CD4-positive, CD25-positive, alpha-beta regulatory T cell (primary cell): ENCODE data around the gene RPS6KA2. TPM values are rescaled to one million over a fixed set of nuclear protein-coding genes. Genes with fewer than 3 reads are reported as not detected.
A peak's percentile ranks its signal among the peaks of the same experiment; 100 is the strongest.

ENCODE experiments used
- ATAC-seq, 2 donors: fragments of 150-1000 bp; cut with Tn5 transposase; one replicate each; pipeline ENCODE4 v1.10.0; 2021; ENCODE audit warnings: low read depth in 2 of 2, moderate number of reproducible peaks in 2 of 2, moderate library complexity in 1 of 2
- DNase-seq, 3 donors: peaks; one replicate each; pipeline versions ENCODE4 v3.0.0 to v3.0.0-alpha.2; 2012 to 2022; ENCODE audit warnings: mixed read lengths in 1 of 3
- H3K27ac ChIP-seq: one replicate; pipeline ENCODE4 v1.7.0; 2013; ENCODE audit warnings: mild to moderate bottlenecking, low read length; ENCODE audit not compliant: insufficient read depth, poor library complexity, severe bottlenecking
- H3K27me3 ChIP-seq: one replicate; pipeline ENCODE4 v1.7.0; 2013; ENCODE audit warnings: low read length; ENCODE audit not compliant: control insufficient read depth, insufficient read depth
- H3K36me3 ChIP-seq: one replicate; pipeline ENCODE4 v1.7.0; 2013; ENCODE audit warnings: mild to moderate bottlenecking, low read length, moderate library complexity; ENCODE audit not compliant: control insufficient read depth, insufficient read depth
- H3K4me1 ChIP-seq: 2 replicates; pipeline ENCODE4 v1.7.0; 2013; ENCODE audit warnings: mild to moderate bottlenecking, low read length; ENCODE audit not compliant: insufficient read depth, control insufficient read depth, poor library complexity, severe bottlenecking
- H3K4me3 ChIP-seq: one replicate; pipeline ENCODE4 v1.7.0; 2013; ENCODE audit warnings: low read depth, mild to moderate bottlenecking, low read length, moderate library complexity
- H3K9me3 ChIP-seq, 2 experiments: 1 replicate in 1 of 2; 2 replicates in 1 of 2; pipeline ENCODE4 v1.7.0; 2013; ENCODE audit warnings: low read length in 2 of 2, mild to moderate bottlenecking in 1 of 2, moderate library complexity in 1 of 2; ENCODE audit not compliant: control insufficient read depth in 2 of 2
- H3K27ac Mint-ChIP-seq, 3 donors: one replicate each; pipeline ENCODE4 v1.8.0; 2020 to 2022; ENCODE audit warnings: mild to moderate bottlenecking in 3 of 3, mixed read lengths in 3 of 3, moderate library complexity in 2 of 3
- H3K27me3 Mint-ChIP-seq: one replicate; pipeline ENCODE4 v1.8.0; 2022; ENCODE audit warnings: mild to moderate bottlenecking, mixed read lengths
- H3K36me3 Mint-ChIP-seq: one replicate; pipeline ENCODE4 v1.8.0; 2020; ENCODE audit warnings: mixed read lengths
- H3K4me1 Mint-ChIP-seq, 4 donors: one replicate each; pipeline ENCODE4 v1.8.0; 2020 to 2022; ENCODE audit warnings: mixed read lengths in 4 of 4, mild to moderate bottlenecking in 1 of 4
- H3K4me3 Mint-ChIP-seq, 4 donors: one replicate each; pipeline ENCODE4 v1.8.0; 2020 to 2022; ENCODE audit warnings: mild to moderate bottlenecking in 4 of 4, mixed read lengths in 4 of 4, moderate library complexity in 3 of 4
- H3K9me3 Mint-ChIP-seq, 7 donors: one replicate each; pipeline ENCODE4 v1.8.0; 2020 to 2022; ENCODE audit warnings: mixed read lengths in 7 of 7, mild to moderate bottlenecking in 3 of 7, moderate library complexity in 2 of 7
- polyA plus RNA-seq, 4 donors: library from polyadenylated mRNA; unstranded; fragments of 300-500 nt; fragmentation: Illumina TruSeq; gene quantifications; one replicate each; pipeline ENCODE4 v1.2.3, GENCODE V29; 2021
- total RNA-seq: library from RNA; stranded (reverse); gene quantifications from one replicate; pipeline ENCODE4 v1.2.3, GENCODE V29; 2022

The RPS6KA2 gene
- total and polyA plus RNA-seq, 5 donors from 2014 or later: 3.3 to 7.4 (median 5.2) TPM

DNA sequence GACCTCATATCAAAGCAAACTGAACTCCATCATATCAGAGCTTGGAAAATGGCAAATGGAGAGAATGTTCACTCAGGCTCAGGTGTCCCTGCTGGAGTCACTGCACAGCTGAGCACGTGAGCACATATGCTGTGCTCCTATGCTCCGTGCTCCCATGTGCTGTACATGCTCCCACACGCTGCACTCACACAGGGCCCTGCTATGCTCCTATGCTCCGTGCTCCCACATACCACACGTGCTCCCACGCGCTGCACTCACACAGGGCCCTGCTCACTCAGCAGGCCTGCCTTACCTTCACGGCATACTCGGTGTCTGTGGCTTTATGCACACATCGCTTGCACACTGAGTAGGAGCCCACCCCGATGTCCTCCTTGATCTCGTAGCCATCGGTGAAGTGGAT lies 178.6 kb downstream of the RPS6KA2 start:
- Histone ChIP-seq H3K9me3 (no peaks in the 10 kb centered on the region), H3K4me1 (no peaks in the 10 kb centered on the region), H3K4me3 (no peak overlapping the region), H3K27me3 (no peaks in the 10 kb centered on the region), H3K27ac (no peak overlapping the region), H3K36me3 (no peaks in the 10 kb centered on the region)
- peaks cover 0 to 4% (median 1%) of the 10 kb centered on the region in 4 donors for H3K4me1 Mint-ChIP-seq
- peaks cover 16% of the 10 kb centered on the region for H3K36me3 Mint-ChIP-seq
- H3K27ac Mint-ChIP-seq: peak overlapping the region in 1 of 3 donors; percentile 32
- peaks cover 0 to 3% (median 0%) of the 10 kb centered on the region in 7 donors for H3K9me3 Mint-ChIP-seq
- no peak overlapping the region for H3K4me3 Mint-ChIP-seq
- DNase-seq (no peak), ATAC-seq (no peak)
- peaks cover 7% of the 10 kb centered on the region for H3K27me3 Mint-ChIP-seq

DNA sequence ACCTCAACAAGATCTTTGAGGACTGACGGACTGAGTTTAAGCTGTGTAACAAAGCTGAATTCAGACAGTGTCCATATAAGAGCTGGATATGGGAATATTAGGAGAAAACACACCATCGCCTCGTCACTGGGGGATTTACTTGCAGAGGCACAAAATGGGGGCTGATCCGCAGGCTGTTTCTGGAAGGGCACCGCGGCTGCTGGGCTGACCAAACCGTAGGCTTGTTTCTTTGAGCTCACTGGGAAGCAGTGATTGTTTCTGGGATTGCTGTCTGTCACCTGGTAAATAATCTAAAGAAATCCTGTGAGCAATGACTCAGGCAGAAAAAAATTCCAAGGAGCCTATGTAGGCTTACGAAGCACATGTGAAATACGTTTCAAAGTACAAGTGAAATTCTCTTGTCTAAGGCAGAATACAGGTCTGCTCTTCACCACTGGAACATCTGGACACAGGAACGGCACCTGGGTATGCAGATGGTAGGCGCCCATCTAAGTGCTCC lies 180.4 kb downstream of the RPS6KA2 start:
- Histone ChIP-seq H3K9me3 (no peaks in the 10 kb centered on the region), H3K36me3 (no peaks in the 10 kb centered on the region), H3K27ac (no peak overlapping the region), H3K27me3 (no peaks in the 10 kb centered on the region), H3K4me3 (no peak overlapping the region), H3K4me1 (no peaks in the 10 kb centered on the region)
- Mint-ChIP-seq H3K27ac (no peak overlapping the region), H3K4me1 (no peaks in the 10 kb centered on the region), H3K27me3 (peaks cover 5% of the 10 kb centered on the region), H3K36me3 (peaks cover 22% of the 10 kb centered on the region), H3K4me3 (no peak overlapping the region), H3K9me3 (peaks cover 0 to 2% (median 0%) of the 10 kb centered on the region in 7 donors)
- DNase-seq (no peak), ATAC-seq (no peak)

DNA sequence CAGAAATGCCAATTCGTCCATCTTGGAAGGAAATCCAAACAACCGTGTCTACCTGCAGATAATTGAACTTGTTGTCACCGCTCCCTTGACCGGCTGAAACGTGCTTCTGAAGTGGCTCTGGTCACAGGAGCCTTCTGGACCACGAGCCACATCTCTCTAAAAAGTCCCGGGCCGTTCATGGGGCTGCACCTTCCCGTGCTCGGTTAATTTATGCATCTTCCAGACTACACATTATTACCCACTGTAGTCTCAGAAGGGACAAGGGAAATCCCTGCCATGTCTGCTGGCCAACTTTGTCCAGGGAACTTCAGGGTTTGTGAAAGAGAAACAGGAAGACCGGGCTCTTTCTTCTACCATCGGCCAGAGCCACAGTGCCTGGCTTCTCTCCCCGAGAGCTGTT lies 180.9 kb downstream of the RPS6KA2 start:
- Mint-ChIP-seq H3K27me3 (peaks cover under 1% of the 10 kb centered on the region), H3K4me1 (peaks cover 0 to 2% (median 0%) of the 10 kb centered on the region in 4 donors), H3K27ac (no peak overlapping the region), H3K4me3 (no peak overlapping the region), H3K36me3 (peaks cover 22% of the 10 kb centered on the region), H3K9me3 (peaks cover 0 to under 1% (median 0%) of the 10 kb centered on the region in 7 donors)
- Histone ChIP-seq H3K36me3 (no peaks in the 10 kb centered on the region), H3K27ac (no peak overlapping the region), H3K27me3 (no peaks in the 10 kb centered on the region), H3K4me1 (no peaks in the 10 kb centered on the region), H3K9me3 (no peaks in the 10 kb centered on the region), H3K4me3 (no peak overlapping the region)
- ATAC-seq (no peak), DNase-seq (no peak)

DNA sequence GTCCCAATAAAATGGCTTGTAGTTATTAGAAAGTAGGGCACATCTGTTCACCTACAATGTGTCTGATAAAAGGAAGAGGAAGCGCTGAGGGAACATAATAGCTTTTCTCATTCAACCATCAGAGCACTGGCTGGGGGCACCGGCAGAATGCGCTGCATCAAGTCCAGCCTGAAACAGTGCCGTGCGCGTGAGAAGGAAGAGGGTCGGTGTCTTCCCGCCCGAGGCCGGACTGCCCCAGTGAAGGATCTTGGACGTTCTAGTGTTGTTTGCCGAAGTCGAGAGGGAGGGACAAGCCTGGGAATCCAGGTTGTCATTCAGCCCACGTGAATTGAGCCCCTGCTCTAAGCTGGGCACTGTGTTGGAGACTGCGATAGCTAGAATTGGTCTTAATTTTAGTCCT lies 182.6 kb downstream of the RPS6KA2 start:
- Mint-ChIP-seq H3K27me3 (no peaks in the 10 kb centered on the region), H3K4me3 (no peak overlapping the region)
- no peak for ATAC-seq

DNA sequence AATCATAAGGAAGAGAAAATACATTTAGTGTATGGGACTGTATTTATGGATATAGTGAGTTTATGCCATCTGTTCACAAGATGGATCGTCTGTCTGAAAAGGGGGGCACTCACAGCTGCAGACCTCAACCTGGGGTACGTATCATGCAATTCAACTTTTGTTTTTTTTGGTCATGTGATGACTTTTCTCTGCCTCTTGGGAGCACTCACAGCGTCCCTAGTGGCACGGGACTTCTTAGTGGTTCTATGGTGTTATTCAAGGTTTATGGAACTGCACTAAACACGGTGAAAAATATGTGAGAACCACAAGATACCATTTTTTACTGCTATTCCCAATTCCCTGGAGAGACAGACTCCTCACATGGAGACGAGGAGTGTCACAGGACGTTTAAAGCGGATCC lies 183.9 kb downstream of the RPS6KA2 start:
- no peak overlapping the region for H3K4me3 Mint-ChIP-seq
- H3K36me3 Mint-ChIP-seq: peaks cover 19% of the 10 kb centered on the region
- no peak for DNase-seq
- no peak overlapping the region for H3K27ac Mint-ChIP-seq
- peaks cover 0 to 14% (median 9%) of the 10 kb centered on the region in 4 donors for H3K4me1 Mint-ChIP-seq
- Histone ChIP-seq H3K27me3 (no peaks in the 10 kb centered on the region), H3K4me1 (peaks cover 6% of the 10 kb centered on the region), H3K9me3 (no peaks in the 10 kb centered on the region), H3K4me3 (no peak overlapping the region), H3K27ac (no peak overlapping the region), H3K36me3 (no peaks in the 10 kb centered on the region)
- no peaks in the 10 kb centered on the region for H3K27me3 Mint-ChIP-seq
- no peaks in the 10 kb centered on the region for H3K9me3 Mint-ChIP-seq
- no peak for ATAC-seq

More for the DNA sequence above, 182.6 kb downstream of the RPS6KA2 start:
- Mint-ChIP-seq H3K27ac (no peak overlapping the region), H3K9me3 (no peaks in the 10 kb centered on the region), H3K36me3 (peaks cover 22% of the 10 kb centered on the region), H3K4me1 (peaks cover 0 to 10% (median 7%) of the 10 kb centered on the region in 4 donors)
- Histone ChIP-seq H3K4me1 (peaks cover 6% of the 10 kb centered on the region), H3K9me3 (no peaks in the 10 kb centered on the region), H3K27me3 (no peaks in the 10 kb centered on the region), H3K4me3 (no peak overlapping the region), H3K27ac (no peak overlapping the region), H3K36me3 (no peaks in the 10 kb centered on the region)
- no peak for DNase-seq

DNA sequence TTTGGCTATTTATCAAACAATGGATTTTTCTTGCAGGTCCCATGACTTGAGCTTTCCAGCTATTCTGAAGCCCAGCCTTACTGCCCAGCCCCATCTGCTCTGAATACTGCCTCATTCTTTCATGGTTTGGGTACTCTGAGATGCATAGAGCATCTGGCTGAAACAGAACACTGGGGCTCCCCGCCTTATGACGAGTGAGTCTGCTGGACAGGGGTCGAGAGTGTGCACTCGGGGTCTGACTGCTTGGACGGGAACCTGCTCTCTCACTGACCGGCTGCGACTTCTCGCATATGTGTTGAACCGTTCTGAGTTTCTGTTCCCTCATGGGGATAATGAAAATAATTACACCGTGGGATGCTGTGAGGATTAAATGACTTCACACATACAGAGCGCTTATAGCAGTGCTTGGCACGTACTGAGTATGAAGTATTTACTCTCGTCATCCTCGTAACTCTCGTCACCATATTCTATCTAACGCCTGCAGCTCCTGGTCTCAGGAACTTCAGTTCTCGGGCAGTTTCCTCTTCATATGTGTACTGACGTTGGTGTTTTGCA lies 184.8 kb downstream of the RPS6KA2 start:
- H3K4me3 Mint-ChIP-seq: no peak overlapping the region
- H3K4me1 Mint-ChIP-seq: peaks cover 4 to 16% (median 9%) of the 10 kb centered on the region in 4 donors
- H3K9me3 Mint-ChIP-seq: no peaks in the 10 kb centered on the region
- Histone ChIP-seq H3K9me3 (no peaks in the 10 kb centered on the region), H3K27ac (no peak overlapping the region), H3K27me3 (no peaks in the 10 kb centered on the region), H3K4me1 (peaks cover 6% of the 10 kb centered on the region), H3K36me3 (no peaks in the 10 kb centered on the region), H3K4me3 (no peak overlapping the region)
- peaks cover 13% of the 10 kb centered on the region for H3K36me3 Mint-ChIP-seq
- DNase-seq (no peak), ATAC-seq (no peak)
- H3K27ac Mint-ChIP-seq: no peak overlapping the region
- no peaks in the 10 kb centered on the region for H3K27me3 Mint-ChIP-seq

DNA sequence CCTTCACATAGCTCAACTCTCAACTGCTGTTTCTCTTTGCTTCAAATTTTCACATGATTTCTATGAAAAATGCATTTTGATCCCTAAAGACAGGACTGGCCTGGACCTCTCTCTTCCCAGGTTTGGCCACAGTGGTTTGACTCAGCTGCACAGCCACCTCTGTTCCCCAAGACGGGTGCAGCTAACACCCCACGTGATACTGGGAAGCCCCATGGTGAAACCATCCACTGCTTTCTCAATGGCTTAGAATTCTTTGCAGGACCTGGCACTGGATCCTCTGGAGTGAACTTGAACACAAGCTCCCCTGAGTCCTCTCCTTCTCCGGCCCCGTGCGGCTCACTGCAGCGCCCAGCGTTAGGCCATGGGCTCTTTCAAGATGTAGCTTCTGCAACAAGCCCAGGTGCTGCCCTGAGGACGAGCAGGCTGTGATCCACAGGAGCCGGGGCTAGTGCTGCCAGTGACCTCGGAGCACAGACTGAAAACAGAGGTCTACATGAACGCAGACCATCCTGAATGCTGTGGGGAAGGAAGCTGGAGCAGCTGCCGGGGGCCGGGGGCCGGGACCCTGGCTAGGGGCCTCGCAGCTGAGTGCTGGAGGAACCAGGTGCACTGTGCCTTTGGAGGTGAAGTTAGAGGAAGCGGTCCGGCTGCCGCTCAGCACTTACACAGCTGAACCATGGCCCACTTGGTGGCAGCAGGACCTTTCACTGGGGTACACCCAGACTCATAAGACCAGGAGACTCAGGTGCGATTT lies 185.5 kb downstream of the RPS6KA2 start:
- H3K9me3 ChIP-seq: no peaks in the 10 kb centered on the region
- H3K9me3 Mint-ChIP-seq: no peaks in the 10 kb centered on the region
- H3K36me3 Mint-ChIP-seq: peaks cover 9% of the 10 kb centered on the region
- DNase-seq: peak in 1 of 3 donors; percentile 10
- H3K27ac Mint-ChIP-seq: peak overlapping the region in 1 of 3 donors; percentile 37
- H3K4me1 Mint-ChIP-seq: peaks cover 4 to 16% (median 9%) of the 10 kb centered on the region in 4 donors
- H3K4me1 ChIP-seq: peaks cover 6% of the 10 kb centered on the region
- no peak for ATAC-seq
- no peak overlapping the region for H3K4me3 Mint-ChIP-seq
- no peaks in the 10 kb centered on the region for H3K27me3 Mint-ChIP-seq
- no peaks in the 10 kb centered on the region for H3K36me3 ChIP-seq
- H3K4me3 ChIP-seq: no peak overlapping the region
- no peak overlapping the region for H3K27ac ChIP-seq
- H3K27me3 ChIP-seq: no peaks in the 10 kb centered on the region
